H9 (cell line): ENCODE results near the gene TBC1D28. TPM values are rescaled to one million over a fixed set of nuclear protein-coding genes. Genes with fewer than 3 reads are reported as not detected.
"Not testable (repeated sequence)": the region's sequence is repeated elsewhere in the genome, so short reads cannot be mapped to it uniquely, and the experiment has no call there.

Experiments used
- DNase-seq: peaks from one replicate; pipeline ENCODE4 v3.0.0-alpha.2; 2017
- H2AFZ ChIP-seq: one replicate; pipeline ENCODE4 v1.6.1; 2013; ENCODE audit warnings: mild to moderate bottlenecking, low read length, control low read depth, moderate library complexity
- H2AK5ac ChIP-seq: 2 replicates; pipeline ENCODE4 v1.6.1; 2013; ENCODE audit warnings: low read length, control low read depth, mixed read lengths; ENCODE audit not compliant: insufficient read length
- H2BK120ac ChIP-seq: one replicate; pipeline ENCODE4 v1.6.1; 2013; ENCODE audit warnings: low read depth, mild to moderate bottlenecking, low read length, control low read depth, inconsistent platforms; ENCODE audit not compliant: poor library complexity, severe bottlenecking
- H2BK12ac ChIP-seq: 2 replicates; pipeline ENCODE4 v1.6.1; 2013; ENCODE audit warnings: low read length, control low read depth, mixed read lengths, low read depth; ENCODE audit not compliant: insufficient read length
- H2BK15ac ChIP-seq: 2 replicates; pipeline ENCODE4 v1.6.1; 2013; ENCODE audit warnings: low read depth, low read length, control low read depth
- H2BK20ac ChIP-seq: one replicate; pipeline ENCODE4 v1.6.1; 2013; ENCODE audit warnings: low read depth, mild to moderate bottlenecking, low read length, control low read depth, inconsistent platforms; ENCODE audit not compliant: poor library complexity, severe bottlenecking
- H2BK5ac ChIP-seq: 2 replicates; pipeline ENCODE4 v1.6.1; 2013; ENCODE audit warnings: low read length, control low read depth, mixed read lengths; ENCODE audit not compliant: insufficient read length
- H3K14ac ChIP-seq: 2 replicates; pipeline ENCODE4 v1.6.1; 2013; ENCODE audit warnings: low read length, control low read depth; ENCODE audit not compliant: insufficient read depth
- H3K18ac ChIP-seq: 2 replicates; pipeline ENCODE4 v1.6.1; 2013; ENCODE audit warnings: low read depth, mild to moderate bottlenecking, mixed read lengths, low read length, control low read depth; ENCODE audit not compliant: insufficient read length
- H3K23ac ChIP-seq: 2 replicates; pipeline ENCODE4 v1.6.1; 2013; ENCODE audit warnings: low read length, control low read depth, mixed read lengths, low read depth; ENCODE audit not compliant: insufficient read length
- H3K23me2 ChIP-seq: 2 replicates; pipeline ENCODE4 v1.6.1; 2013; ENCODE audit warnings: low read depth, mild to moderate bottlenecking, mixed read lengths, low read length, control low read depth; ENCODE audit not compliant: insufficient read length, poor library complexity, severe bottlenecking
- H3K27ac ChIP-seq: 2 replicates; pipeline ENCODE4 v1.5.1; 2013; ENCODE audit warnings: low read length, control low read depth, mixed read lengths, low read depth; ENCODE audit not compliant: insufficient read length
- H3K27me3 ChIP-seq: 2 replicates; pipeline ENCODE4 v1.6.1; 2013; ENCODE audit warnings: low read length, control low read depth, inconsistent platforms; ENCODE audit not compliant: insufficient read depth
- H3K4ac ChIP-seq: 2 replicates; pipeline ENCODE4 v1.6.1; 2013; ENCODE audit warnings: low read depth, mild to moderate bottlenecking, control low read depth, inconsistent platforms, low read length, moderate library complexity
- H3K4me1 ChIP-seq: 2 replicates; pipeline ENCODE4 v1.6.1; 2013; ENCODE audit warnings: low read length, control low read depth, inconsistent platforms; ENCODE audit not compliant: insufficient read depth
- H3K4me2 ChIP-seq: 2 replicates; pipeline ENCODE4 v1.6.1; 2013; ENCODE audit warnings: low read length, control low read depth, mixed read lengths; ENCODE audit not compliant: insufficient read length, insufficient read depth
- H3K56ac ChIP-seq: 2 replicates; pipeline ENCODE4 v1.6.1; 2013; ENCODE audit warnings: low read depth, mild to moderate bottlenecking, mixed read lengths, low read length, control low read depth; ENCODE audit not compliant: insufficient read length
- H3K79me1 ChIP-seq: 2 replicates; pipeline ENCODE4 v1.6.1; 2013; ENCODE audit warnings: low read depth, mild to moderate bottlenecking, moderate library complexity, low read length, control low read depth, inconsistent platforms; ENCODE audit not compliant: insufficient read depth, poor library complexity, severe bottlenecking
- H3K79me2 ChIP-seq: 2 replicates; pipeline ENCODE4 v1.6.1; 2013; ENCODE audit warnings: low read length, control low read depth, inconsistent platforms; ENCODE audit not compliant: insufficient read depth
- H3K9ac ChIP-seq: 2 replicates; pipeline ENCODE4 v1.6.1; 2013; ENCODE audit warnings: low read length, control low read depth, mixed read lengths; ENCODE audit not compliant: insufficient read length; ENCODE audit errors: extremely low read depth
- H3K9me3 ChIP-seq: one replicate; pipeline ENCODE4 v1.6.1; 2013; ENCODE audit warnings: low read depth, low read length, inconsistent platforms; ENCODE audit not compliant: control insufficient read depth
- H3T11ph ChIP-seq: one replicate; pipeline ENCODE4 v1.6.1; 2013; ENCODE audit warnings: mild to moderate bottlenecking, low read length, control low read depth, inconsistent platforms
- H4K20me1 ChIP-seq: one replicate; pipeline ENCODE4 v1.6.1; 2013; ENCODE audit not compliant: control insufficient read depth, insufficient read length, insufficient read depth
- H4K5ac ChIP-seq: 2 replicates; pipeline ENCODE4 v1.6.1; 2013; ENCODE audit warnings: low read depth, mild to moderate bottlenecking, mixed read lengths, low read length, control low read depth; ENCODE audit not compliant: insufficient read length
- H4K8ac ChIP-seq: replicated peaks from 2 replicates; pipeline ENCODE4 v1.6.1; 2013; ENCODE audit warnings: low read length, control low read depth, mixed read lengths, low read depth; ENCODE audit not compliant: insufficient read length
- H4K91ac ChIP-seq: 2 replicates; pipeline ENCODE4 v1.6.1; 2013; ENCODE audit warnings: low read depth, mild to moderate bottlenecking, moderate library complexity, mixed read lengths, low read length, control low read depth; ENCODE audit not compliant: insufficient read length
- H3K27ac Mint-ChIP-seq, 3 experiments: 2 replicates in 2 of 3; 3 replicates in 1 of 3; pipeline ENCODE4 v1.8.0; 2020 to 2021; ENCODE audit warnings: mixed read lengths in 3 of 3, mild to moderate bottlenecking in 1 of 3, moderate library complexity in 1 of 3
- H3K27me3 Mint-ChIP-seq: 2 replicates; pipeline ENCODE4 v1.8.0; 2021; ENCODE audit warnings: low read depth, mild to moderate bottlenecking, moderate library complexity, mixed read lengths
- H3K36me3 Mint-ChIP-seq, 3 experiments: 2 replicates in 2 of 3; 3 replicates in 1 of 3; pipeline ENCODE4 v1.8.0; 2020 to 2021; ENCODE audit warnings: low read depth in 3 of 3, mixed read lengths in 3 of 3; ENCODE audit not compliant: insufficient read depth in 1 of 3
- H3K4me1 Mint-ChIP-seq, 2 experiments: 2 replicates each; pipeline ENCODE4 v1.8.0; 2020; ENCODE audit warnings: mixed read lengths in 2 of 2
- H3K4me3 Mint-ChIP-seq, 2 experiments: 2 replicates in 1 of 2; 3 replicates in 1 of 2; pipeline ENCODE4 v1.8.0; 2020 to 2021; ENCODE audit warnings: mild to moderate bottlenecking in 2 of 2, mixed read lengths in 2 of 2, moderate library complexity in 1 of 2
- H3K9me3 Mint-ChIP-seq, 2 experiments: 2 replicates in 1 of 2; 3 replicates in 1 of 2; pipeline ENCODE4 v1.8.0; 2020; ENCODE audit warnings: mild to moderate bottlenecking in 2 of 2, mixed read lengths in 2 of 2, moderate library complexity in 1 of 2
- WGBS: extraction: QIAGEN DNeasy Blood & Tissue Kit; methylation state at CpG from one replicate; pipeline ENCODE4 v1.1.7; 2013; ENCODE audit warnings: missing lambda C conversion rate, low lambda C conversion rate, mixed read lengths; ENCODE audit not compliant: insufficient read length; ENCODE audit errors: extremely low coverage; 5-methylcytosine and 5-hydroxymethylcytosine counted together
- total RNA-seq: library from RNA; stranded (reverse); gene quantifications from 2 replicates; pipeline ENCODE4 v1.2.1, GENCODE V29; 2021

TBC1D28 gene
- total RNA-seq, 1 experiment from 2014 or later, result 0.24 TPM

- no CpG with 5 or more reads among the region's 2 CpGs for WGBS
- H2BK5ac ChIP-seq, result not testable (repeated sequence)
Measured at GRCh38 chr17:18617613-18618012, 26.6 kb downstream of the TBC1D28 start.

GRCh38 chr17:18613016-18613415, 31.2 kb downstream of the TBC1D28 start:
- H4K91ac ChIP-seq, H3K23me2 ChIP-seq, H2BK120ac ChIP-seq, H3K79me2 ChIP-seq, H3T11ph ChIP-seq, H3K9me3 Mint-ChIP-seq, H3K9ac ChIP-seq, H3K27ac Mint-ChIP-seq, H4K5ac ChIP-seq, H2BK5ac ChIP-seq, H3K4me3 Mint-ChIP-seq, H3K27ac ChIP-seq, H2AK5ac ChIP-seq, H4K20me1 ChIP-seq, H3K9me3 ChIP-seq, H3K4me2 ChIP-seq, H3K56ac ChIP-seq, H2BK15ac ChIP-seq, H2AFZ ChIP-seq, H3K27me3 Mint-ChIP-seq, H3K4me1 Mint-ChIP-seq, H3K18ac ChIP-seq, DNase-seq, H3K23ac ChIP-seq, H3K4me1 ChIP-seq, H2BK12ac ChIP-seq, H3K27me3 ChIP-seq, H3K36me3 Mint-ChIP-seq, H3K4ac ChIP-seq, H3K79me1 ChIP-seq, H2BK20ac ChIP-seq, H4K8ac ChIP-seq, H3K14ac ChIP-seq: not testable (repeated sequence)

More at GRCh38 chr17:18617613-18618012, 26.6 kb downstream of the TBC1D28 start:
- H2AFZ ChIP-seq, H2BK20ac ChIP-seq, H3K23me2 ChIP-seq, H3K4me1 ChIP-seq, H2BK120ac ChIP-seq, H3K4ac ChIP-seq, H3K18ac ChIP-seq, H3K27me3 Mint-ChIP-seq, H3K79me2 ChIP-seq, H4K20me1 ChIP-seq, H4K8ac ChIP-seq, H3K79me1 ChIP-seq, H3K9me3 Mint-ChIP-seq, H3K9ac ChIP-seq, H3T11ph ChIP-seq, DNase-seq, H3K4me1 Mint-ChIP-seq, H3K27ac ChIP-seq, H4K5ac ChIP-seq, H3K14ac ChIP-seq, H3K23ac ChIP-seq, H3K9me3 ChIP-seq, H3K27me3 ChIP-seq, H2BK15ac ChIP-seq, H3K56ac ChIP-seq, H3K36me3 Mint-ChIP-seq, H3K4me2 ChIP-seq, H2AK5ac ChIP-seq, H3K4me3 Mint-ChIP-seq, H2BK12ac ChIP-seq, H4K91ac ChIP-seq, H3K27ac Mint-ChIP-seq: not testable (repeated sequence)

- H2BK120ac ChIP-seq, H2AK5ac ChIP-seq, H3K4ac ChIP-seq, H3K23ac ChIP-seq, H4K20me1 ChIP-seq, H2AFZ ChIP-seq, H4K5ac ChIP-seq, H3K56ac ChIP-seq, DNase-seq, H2BK5ac ChIP-seq, H3K18ac ChIP-seq, H2BK20ac ChIP-seq, H3T11ph ChIP-seq, H3K36me3 Mint-ChIP-seq, H3K14ac ChIP-seq, H3K4me2 ChIP-seq, H3K9ac ChIP-seq, H3K9me3 ChIP-seq, H3K27ac ChIP-seq, H3K4me1 ChIP-seq, H3K27ac Mint-ChIP-seq, H4K91ac ChIP-seq, H3K27me3 Mint-ChIP-seq, H2BK15ac ChIP-seq, H4K8ac ChIP-seq, H3K9me3 Mint-ChIP-seq, H3K27me3 ChIP-seq, H3K79me2 ChIP-seq, H3K4me3 Mint-ChIP-seq, H3K79me1 ChIP-seq, H3K23me2 ChIP-seq, H3K4me1 Mint-ChIP-seq, H2BK12ac ChIP-seq: not testable (repeated sequence)
- no CpG with 5 or more reads among the region's 2 CpGs for WGBS
Measured at GRCh38 chr17:18593138-18593537, 51.1 kb downstream of the TBC1D28 start.
